GM12872 (cell line): ENCODE results near the gene MAST3.

ENCODE experiments used
- TF ChIP-seq, protein P1 (sequence below): IDR thresholded peaks from 3 replicates; pipeline ENCODE4 v1.5.1; 2011; ENCODE audit warnings: low read depth, mild to moderate bottlenecking, low read length, moderate library complexity; ENCODE audit not compliant: insufficient read depth

Gene MAST3

DNA sequence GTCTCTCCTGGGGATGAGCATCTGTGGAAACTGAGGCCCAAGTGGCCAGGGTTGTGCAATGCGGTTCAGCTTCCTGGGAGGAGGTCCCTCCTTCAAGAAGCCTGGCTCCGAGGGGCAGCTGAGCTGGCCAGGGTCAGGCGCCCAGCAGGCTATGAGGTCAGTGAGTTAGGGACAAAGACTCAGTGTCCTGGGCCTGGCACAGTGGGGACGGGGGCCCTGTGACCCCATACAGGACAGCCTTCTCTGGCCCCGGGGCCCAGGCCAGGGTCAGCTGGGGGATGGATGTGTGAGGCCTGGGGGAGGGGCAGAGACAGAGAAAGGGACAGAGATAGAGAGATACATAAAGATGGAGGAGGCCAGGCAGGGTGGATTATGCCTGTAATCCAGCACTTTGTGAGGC lies 7.9 kb upstream of the MAST3 start:
- TF ChIP-seq, protein P1, sequence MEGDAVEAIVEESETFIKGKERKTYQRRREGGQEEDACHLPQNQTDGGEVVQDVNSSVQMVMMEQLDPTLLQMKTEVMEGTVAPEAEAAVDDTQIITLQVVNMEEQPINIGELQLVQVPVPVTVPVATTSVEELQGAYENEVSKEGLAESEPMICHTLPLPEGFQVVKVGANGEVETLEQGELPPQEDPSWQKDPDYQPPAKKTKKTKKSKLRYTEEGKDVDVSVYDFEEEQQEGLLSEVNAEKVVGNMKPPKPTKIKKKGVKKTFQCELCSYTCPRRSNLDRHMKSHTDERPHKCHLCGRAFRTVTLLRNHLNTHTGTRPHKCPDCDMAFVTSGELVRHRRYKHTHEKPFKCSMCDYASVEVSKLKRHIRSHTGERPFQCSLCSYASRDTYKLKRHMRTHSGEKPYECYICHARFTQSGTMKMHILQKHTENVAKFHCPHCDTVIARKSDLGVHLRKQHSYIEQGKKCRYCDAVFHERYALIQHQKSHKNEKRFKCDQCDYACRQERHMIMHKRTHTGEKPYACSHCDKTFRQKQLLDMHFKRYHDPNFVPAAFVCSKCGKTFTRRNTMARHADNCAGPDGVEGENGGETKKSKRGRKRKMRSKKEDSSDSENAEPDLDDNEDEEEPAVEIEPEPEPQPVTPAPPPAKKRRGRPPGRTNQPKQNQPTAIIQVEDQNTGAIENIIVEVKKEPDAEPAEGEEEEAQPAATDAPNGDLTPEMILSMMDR, result no peak

DNA sequence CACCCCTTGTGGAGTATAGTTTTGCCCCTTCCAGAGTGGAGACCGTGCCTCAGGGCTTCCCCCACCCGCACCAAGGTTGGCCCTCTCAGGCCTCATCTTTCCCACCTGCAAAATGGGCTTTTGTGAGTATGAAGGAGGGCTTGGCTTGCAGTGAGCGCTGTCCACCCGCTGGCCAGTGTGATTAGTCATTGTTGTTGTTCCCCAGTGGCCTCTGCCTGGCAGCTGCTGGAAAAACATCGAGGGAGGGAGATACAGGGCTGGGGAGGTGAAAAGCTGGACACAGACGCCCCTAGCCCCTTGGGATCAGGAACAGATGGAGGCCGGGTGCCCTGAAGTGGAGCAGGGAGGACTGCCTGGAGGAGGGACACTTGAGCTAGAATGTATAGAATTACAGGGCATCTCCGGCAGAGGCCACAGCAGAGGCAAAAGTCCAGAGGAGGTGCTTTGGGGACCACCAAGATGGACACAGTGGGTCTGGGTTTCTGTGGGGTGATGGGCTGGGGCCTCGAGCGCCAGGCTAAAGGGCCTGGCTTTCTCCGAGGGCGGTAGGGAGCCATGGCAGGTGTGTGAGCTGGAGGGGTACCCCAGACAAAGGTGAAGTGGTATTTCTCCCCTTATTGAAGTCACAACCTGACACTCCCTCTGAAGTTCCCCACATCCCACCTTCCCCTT lies 6.9 kb upstream of the MAST3 start:
- TF ChIP-seq, protein P1, result no peak

DNA sequence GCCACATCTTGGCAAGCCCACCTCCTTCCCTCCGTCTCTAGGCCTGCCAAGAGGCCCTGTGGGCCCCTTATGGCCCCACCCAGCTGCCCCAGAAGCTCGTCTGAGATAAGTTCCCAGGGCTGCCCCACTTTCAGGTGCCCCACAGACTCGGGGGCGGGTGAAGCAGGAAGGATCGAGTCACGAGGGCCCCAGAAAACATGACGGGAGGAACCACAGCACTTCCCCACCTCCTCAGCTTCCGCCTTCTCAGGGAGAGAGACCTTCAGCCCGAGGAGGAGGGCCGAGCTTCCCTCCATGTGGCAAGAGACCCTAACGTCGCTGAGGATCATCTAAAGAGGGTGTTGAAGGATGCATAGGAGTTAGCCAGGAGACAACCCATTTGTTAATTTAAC lies 6.4 kb upstream of the MAST3 start:
- TF ChIP-seq, protein P1, result no peak

DNA sequence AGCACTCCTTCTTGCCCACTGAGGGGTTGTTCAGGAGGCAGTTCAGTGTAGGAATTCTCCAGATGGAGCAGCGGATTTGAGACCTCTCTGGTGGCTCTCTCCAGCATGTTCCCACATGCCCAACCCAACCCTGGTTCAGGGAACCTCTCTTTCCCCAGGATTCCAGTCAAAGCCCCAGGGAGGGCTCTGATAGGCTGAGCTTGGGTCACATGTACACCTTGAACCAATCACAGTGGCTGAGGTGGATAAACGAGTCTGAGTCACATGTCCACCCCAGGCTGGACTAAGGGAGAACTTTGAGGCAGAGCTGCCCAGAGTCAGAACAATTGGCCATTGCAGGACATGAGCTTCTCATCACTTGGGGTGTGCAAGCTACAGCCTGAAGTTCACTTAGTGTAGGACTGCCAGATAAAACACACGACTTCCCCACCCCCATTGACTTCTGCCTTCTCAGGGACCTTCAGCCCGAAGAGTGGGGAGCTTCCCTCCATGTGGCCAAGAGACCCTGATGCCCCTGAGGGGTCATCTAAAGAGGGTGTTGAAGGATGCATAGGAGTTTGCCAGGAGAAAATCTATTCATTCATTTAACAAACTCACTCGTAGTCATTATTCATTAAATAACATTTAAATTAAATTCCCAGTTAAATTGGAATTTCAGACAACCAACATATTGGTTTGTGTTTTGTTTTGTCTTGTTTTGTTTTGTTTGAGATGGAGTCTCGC lies 4.0 kb upstream of the MAST3 start:
- TF ChIP-seq, protein P1, result no peak

DNA sequence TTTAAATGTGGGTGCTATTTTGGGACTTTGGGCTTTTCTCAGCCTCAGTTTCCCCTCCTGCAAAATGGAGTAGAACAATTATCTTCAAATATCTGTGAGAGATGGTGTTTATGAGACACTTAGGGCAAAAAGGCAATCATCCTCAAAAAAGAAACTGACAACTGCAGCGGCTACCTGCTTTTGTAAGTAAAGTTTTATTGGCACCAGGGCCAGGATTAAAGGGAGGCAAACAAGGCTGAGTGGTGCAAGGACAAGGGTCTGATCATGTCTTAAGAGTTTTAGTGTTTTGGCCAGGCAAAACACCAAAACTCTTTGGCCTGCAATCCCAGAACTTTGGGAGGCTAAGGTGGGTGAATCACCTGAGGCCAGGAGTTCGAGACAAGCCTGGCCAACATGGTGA lies 1.3 kb upstream of the MAST3 start:
- TF ChIP-seq, protein P1, result no peak

DNA sequence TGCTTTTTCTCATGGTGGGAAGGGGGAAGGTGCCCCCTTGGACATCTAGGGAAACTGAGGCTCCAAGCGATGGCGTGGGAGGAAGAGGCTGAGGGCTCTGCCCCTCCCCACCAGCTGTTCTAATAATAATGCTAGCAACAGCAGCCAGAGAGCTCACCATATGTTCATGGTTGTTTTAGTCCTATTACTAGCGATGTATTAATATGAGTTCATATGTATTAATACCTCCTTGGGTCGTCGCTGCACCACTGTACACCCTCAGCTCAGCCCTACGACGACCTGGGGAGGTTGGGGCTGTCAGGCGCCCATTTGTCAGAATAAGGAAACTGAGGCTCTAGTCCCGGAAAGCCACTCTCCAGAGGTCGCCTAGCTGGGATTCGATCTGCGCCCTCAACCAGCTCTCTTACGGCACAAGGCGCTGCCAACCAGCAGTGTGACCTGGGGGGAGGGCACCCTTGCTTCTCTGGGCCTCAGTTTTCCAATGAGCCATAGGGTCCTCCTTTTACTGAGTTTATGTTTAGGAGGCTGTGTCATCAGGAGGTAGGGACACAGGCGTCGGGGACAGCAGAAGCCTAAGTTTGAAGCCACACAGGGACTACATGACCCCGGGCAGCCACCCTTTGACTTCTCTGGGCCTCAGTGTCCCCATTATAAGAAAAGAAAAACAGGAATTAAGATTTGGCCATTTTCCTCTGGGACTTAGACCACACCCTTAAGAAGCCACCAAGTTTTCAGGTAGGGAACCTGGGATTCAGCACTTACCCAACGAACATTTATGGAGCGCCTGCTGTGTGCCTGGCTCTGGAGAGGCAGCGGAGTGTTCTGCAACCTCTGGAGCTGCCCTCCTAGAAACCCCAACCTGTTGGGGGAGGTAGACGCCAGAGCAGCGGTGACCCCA lies 664 bp downstream of the MAST3 start:
- TF ChIP-seq, protein P1, result no peak
